Prostate gland (tissue), 2 donors: Measurements from ENCODE around the gene DLK1. TPM values are rescaled to one million over a fixed set of nuclear protein-coding genes. Genes with fewer than 3 reads are reported as not detected.

ENCODE experiments used
- DNase-seq: peaks from one replicate; pipeline ENCODE4 v3.0.0-alpha.2; 2019; ENCODE audit warnings: low spot score
- H3K27ac ChIP-seq, 2 donors: fragments of 200-600 bp; sonication (generic); 2 replicates each; pipeline ENCODE4 v1.5.1; 2017 to 2019
- H3K27me3 ChIP-seq: fragments of 200-600 bp; sonication (generic); replicated peaks from 2 replicates; pipeline ENCODE4 v1.5.1; 2019; ENCODE audit not compliant: insufficient read depth
- H3K36me3 ChIP-seq, 2 donors: fragments of 200-600 bp; sonication (generic); 1 replicate in 1 of 2; 2 replicates in 1 of 2; pipeline versions ENCODE4 v1.5.1 to v1.8.1; 2017 to 2019
- H3K4me1 ChIP-seq: fragments of 200-600 bp; sonication (generic); replicated peaks from 2 replicates; pipeline ENCODE4 v1.5.1; 2019
- H3K4me3 ChIP-seq, 2 donors: fragments of 200-600 bp; sonication (generic); 2 replicates each; pipeline ENCODE4 v1.5.1; 2017 to 2019
- H3K9me3 ChIP-seq: fragments of 200-600 bp; sonication (generic); 2 replicates; pipeline ENCODE4 v1.5.1; 2017
- POLR2A ChIP-seq: fragments of 450-650 bp; IDR thresholded peaks from one replicate; pipeline ENCODE4 v1.6.1; 2016; ENCODE audit warnings: antibody characterized with exemption, mild to moderate bottlenecking
- POLR2AphosphoS5 ChIP-seq: sonication (generic); formaldehyde crosslinking; IDR thresholded peaks from one replicate; pipeline ENCODE4 v1.6.1; 2017; ENCODE audit warnings: antibody characterized with exemption
- WGBS: methylation state at CpG from one replicate; pipeline ENCODE4 v1.1.5; 2018; 5-methylcytosine and 5-hydroxymethylcytosine counted together
- intact Hi-C: fragments of 100-400 bp; cut with DNase I; formaldehyde crosslinking; loops from one replicate; pipeline ENCODE4 v1.14.2; 2022
- total RNA-seq, 2 donors: library from RNA; depleted of rRNA; stranded (reverse); fragments of >200 nt; gene quantifications; one replicate each; pipeline ENCODE4 v1.1.0, GENCODE V29; 2016
- TF ChIP-seq, protein P1 (sequence below), 4 experiments: fragments of 200-600 bp in 2 of 4; fragments of 450-650 bp in 2 of 4; sonication (generic) in 2 of 4; IDR thresholded peaks; 1 replicate in 3 of 4; 2 replicates in 1 of 4; pipeline ENCODE4 v1.5.1; 2016 to 2019; ENCODE audit warnings: antibody characterized with exemption in 4 of 4, mild to moderate bottlenecking in 2 of 4, moderate library complexity in 2 of 4

The DLK1 gene
- total RNA-seq, 2 donors from 2014 or later = 0.14 to 100.0 TPM

DNA sequence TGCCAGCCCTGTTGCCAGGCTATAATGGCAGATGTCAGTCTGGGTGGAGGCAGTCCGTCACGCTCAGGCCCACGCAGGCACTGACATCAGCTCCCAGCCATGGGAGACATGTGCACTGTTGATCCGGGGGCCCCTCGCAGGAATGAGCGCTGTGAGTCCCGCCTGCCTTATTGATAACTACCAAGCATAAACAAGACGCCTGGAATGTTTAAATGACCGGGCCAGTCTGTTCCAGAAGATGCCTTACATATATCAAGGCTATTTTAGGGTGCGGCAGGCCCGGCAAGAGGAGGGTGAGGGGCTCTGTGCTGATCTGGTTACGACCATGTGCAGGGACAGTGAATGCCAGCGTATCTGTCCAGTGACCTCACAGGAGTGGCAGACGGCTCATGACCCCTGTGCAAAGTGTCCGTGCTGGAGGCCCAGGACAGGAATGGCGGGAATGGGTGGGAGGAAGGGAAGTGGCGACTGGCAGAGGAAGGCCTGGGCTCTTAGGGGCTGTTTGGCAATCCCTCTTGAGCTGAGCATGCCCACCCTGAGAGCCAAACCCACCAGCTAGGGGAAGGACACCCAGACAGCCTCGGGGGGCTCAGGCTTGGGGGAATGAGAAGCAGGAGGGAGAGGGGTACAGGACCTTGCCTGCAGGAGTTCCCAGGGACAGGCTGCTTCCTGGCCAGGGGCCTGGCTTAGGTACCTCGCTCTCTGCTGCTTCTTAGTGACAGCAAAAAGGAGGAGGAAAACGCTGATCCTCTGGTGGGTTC, 49.3 kb downstream of the DLK1 start:
- 88% methylated on average over 16 of the region's 20 CpGs for WGBS
- no peak for DNase-seq

DNA sequence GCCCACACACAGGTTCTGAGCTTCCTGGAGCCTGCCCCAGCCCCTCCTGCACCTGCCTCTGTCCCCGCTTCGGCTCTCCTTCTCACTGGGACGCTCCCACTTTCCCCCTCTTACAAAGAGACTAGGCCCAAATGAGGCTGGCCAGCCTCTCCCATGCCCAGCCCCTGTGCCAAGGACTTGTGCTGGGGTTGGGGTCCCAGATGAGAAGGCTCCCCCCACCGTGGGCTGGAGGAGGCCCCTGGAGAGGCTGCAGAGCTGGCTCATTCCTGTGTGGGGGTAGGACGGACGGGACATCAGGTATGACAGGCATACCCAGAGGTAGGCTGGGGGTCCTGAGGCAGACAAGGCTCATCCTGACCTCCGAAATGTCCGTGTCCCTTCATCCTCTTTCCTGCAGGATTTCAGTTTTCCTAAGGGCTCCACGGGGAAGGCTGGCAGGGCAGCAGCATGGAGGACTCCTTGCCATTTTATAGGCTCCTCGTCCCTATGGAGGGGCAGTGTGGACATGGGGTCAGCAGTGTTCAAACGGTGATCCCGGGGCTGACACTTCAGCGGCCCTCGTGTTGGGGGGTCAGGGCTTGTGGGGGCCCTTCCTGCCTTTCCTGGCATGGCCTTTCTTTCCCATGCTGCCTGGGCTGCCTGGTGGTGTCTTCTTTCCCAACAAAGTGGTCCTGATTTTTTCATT, 50.1 kb downstream of the DLK1 start:
- H3K9me3 ChIP-seq = no peaks in the 10 kb centered on the region
- TF ChIP-seq, protein P1, sequence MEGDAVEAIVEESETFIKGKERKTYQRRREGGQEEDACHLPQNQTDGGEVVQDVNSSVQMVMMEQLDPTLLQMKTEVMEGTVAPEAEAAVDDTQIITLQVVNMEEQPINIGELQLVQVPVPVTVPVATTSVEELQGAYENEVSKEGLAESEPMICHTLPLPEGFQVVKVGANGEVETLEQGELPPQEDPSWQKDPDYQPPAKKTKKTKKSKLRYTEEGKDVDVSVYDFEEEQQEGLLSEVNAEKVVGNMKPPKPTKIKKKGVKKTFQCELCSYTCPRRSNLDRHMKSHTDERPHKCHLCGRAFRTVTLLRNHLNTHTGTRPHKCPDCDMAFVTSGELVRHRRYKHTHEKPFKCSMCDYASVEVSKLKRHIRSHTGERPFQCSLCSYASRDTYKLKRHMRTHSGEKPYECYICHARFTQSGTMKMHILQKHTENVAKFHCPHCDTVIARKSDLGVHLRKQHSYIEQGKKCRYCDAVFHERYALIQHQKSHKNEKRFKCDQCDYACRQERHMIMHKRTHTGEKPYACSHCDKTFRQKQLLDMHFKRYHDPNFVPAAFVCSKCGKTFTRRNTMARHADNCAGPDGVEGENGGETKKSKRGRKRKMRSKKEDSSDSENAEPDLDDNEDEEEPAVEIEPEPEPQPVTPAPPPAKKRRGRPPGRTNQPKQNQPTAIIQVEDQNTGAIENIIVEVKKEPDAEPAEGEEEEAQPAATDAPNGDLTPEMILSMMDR (IDR thresholded peaks at IDR 0.05) = no peak
- TF ChIP-seq POLR2A = no peak
- no peak for TF ChIP-seq POLR2AphosphoS5
- intact Hi-C loops = no loop called here
- H3K4me1 ChIP-seq = no peaks in the 10 kb centered on the region
- H3K27me3 ChIP-seq = no peaks in the 10 kb centered on the region
- H3K4me3 ChIP-seq = no peak overlapping the region
- no peak for DNase-seq
- H3K36me3 ChIP-seq = no peaks in the 10 kb centered on the region
- 80% methylated on average over 14 of the region's 14 CpGs for WGBS
- no peak overlapping the region for H3K27ac ChIP-seq

More for the DNA sequence above, 49.3 kb downstream of the DLK1 start:
- intact Hi-C loops = no loop called here
- no peaks in the 10 kb centered on the region for H3K9me3 ChIP-seq
- H3K4me3 ChIP-seq = no peak overlapping the region
- H3K27ac ChIP-seq = no peak overlapping the region
- H3K4me1 ChIP-seq = no peaks in the 10 kb centered on the region
- no peaks in the 10 kb centered on the region for H3K36me3 ChIP-seq
- TF ChIP-seq, protein P1 (IDR thresholded peaks at IDR 0.05) = no peak
- TF ChIP-seq POLR2A = no peak
- TF ChIP-seq POLR2AphosphoS5 = no peak
- no peaks in the 10 kb centered on the region for H3K27me3 ChIP-seq

DNA sequence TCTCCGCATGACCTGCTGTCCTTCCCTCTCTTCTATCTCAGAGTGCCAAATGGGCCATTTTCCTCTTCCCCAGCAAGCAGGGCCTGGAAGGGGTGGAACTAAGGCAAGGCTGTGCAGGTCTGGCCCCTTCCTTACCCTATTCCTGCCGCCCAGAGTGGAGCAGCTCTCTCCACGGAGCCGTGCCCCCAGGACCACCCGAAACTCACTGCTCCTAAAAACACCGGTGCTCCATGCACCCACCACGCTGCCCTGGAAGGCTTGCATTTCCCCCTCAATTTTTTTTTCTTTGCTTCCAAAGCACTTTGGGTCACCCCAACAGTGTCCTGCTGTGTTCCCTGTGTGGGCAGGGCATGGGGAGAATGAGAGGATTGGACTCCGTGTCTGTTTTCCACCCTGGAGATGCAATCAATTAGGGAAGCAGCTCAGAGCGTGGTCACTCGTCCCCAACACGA, 50.7 kb downstream of the DLK1 start:
- 83% methylated on average over 11 of the region's 11 CpGs for WGBS
- intact Hi-C loops = no loop called here
- no peaks in the 10 kb centered on the region for H3K36me3 ChIP-seq
- H3K9me3 ChIP-seq = no peaks in the 10 kb centered on the region
- no peak overlapping the region for H3K4me3 ChIP-seq
- TF ChIP-seq, protein P1 (IDR thresholded peaks at IDR 0.05) = no peak
- TF ChIP-seq POLR2AphosphoS5 = no peak
- TF ChIP-seq POLR2A = no peak
- no peaks in the 10 kb centered on the region for H3K4me1 ChIP-seq
- no peak overlapping the region for H3K27ac ChIP-seq
- H3K27me3 ChIP-seq = no peaks in the 10 kb centered on the region
- no peak for DNase-seq

DNA sequence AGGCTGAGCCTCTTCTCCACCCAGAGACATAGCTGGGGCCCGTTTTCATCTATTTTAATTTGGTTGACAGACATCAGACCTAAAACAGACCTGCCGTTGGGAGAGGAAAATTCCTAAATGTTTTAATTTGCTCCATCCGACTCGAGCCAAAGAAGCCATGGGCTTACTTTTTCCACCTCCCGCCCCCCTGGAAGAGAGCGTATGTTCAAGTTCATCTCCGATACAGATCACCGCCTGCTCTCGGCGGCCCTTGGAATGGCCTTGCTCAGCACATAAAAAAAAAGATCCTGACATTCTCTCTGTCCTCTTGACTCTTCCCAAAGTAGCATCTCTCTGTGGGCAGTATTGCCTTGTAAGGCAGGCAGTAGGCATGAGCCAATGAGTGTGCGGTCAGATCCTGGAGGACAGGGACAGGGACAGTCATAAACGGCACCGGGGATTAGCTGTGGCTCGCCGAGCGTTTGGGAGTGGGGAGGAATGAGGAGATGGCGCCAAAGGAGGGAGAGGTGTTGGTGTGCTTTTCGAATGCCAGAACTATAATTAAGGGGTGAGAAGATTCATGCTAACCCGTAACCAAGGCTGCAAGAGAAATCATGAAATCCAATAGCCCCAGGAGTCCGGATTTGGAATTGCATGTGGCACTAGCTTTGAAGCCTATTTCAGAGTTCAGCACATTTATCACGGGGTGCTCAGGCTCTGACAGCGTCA, 51.3 kb downstream of the DLK1 start:
- Histone ChIP-seq H3K27ac (no peak overlapping the region), H3K27me3 (no peaks in the 10 kb centered on the region), H3K9me3 (no peaks in the 10 kb centered on the region), H3K36me3 (no peaks in the 10 kb centered on the region), H3K4me3 (no peak overlapping the region), H3K4me1 (no peaks in the 10 kb centered on the region)
- TF ChIP-seq, protein P1 (IDR thresholded peaks at IDR 0.05) = no peak
- no peak for TF ChIP-seq POLR2AphosphoS5
- TF ChIP-seq POLR2A = no peak
- WGBS = 75% methylated on average over 22 of the region's 22 CpGs
- no peak for DNase-seq
- intact Hi-C loops = no loop called here
